ENCODE data around the gene CCDC13. TPM values are rescaled to one million over a fixed set of nuclear protein-coding genes. Genes with fewer than 3 reads are reported as not detected.

CCDC13 gene
- total and polyA plus RNA-seq, 2 of the 13 experiments (the other 11 are each of a cell fraction or from before 2014, with no cell fraction given), result 0.22 to 0.51 TPM

- peaks cover under 1% of the 10 kb centered on the region for H3K79me2 ChIP-seq (ENCODE audit: insufficient read depth, low read length)
- in situ Hi-C loops (cut with HindIII; ENCODE audit: extremely low pct_ligation_motif_present, low pct_unique_long_range_greater_than_20kb), result loop anchor here (5.0 kb wide), 2 partner anchors 57 to 97 kb away; partner anchors contain the start of gene CYP8B1
- H3K27ac ChIP-seq (ENCODE audit: extremely low read length, insufficient read depth, low read length), result no peak overlapping the region
- no peaks in the 10 kb centered on the region for H4K20me1 ChIP-seq (ENCODE audit: insufficient read depth, low read length)
- H3K36me3 ChIP-seq (replicated peaks in 1 of 2; ENCODE audit: control insufficient read depth in 1 of 2, insufficient read depth in 2 of 2, low read length in 2 of 2), result peaks cover 6 to 14% of the 10 kb centered on the region in 2 experiments; a peak in 4 of 5 replicates
- DNase-seq (ENCODE audit: low spot score) (no peak), ATAC-seq (peak; percentile 17; the same call in 1 of the 3 replicates), FAIRE-seq (no peak)
- no peak overlapping the region for H3K4me3 ChIP-seq (replicated peaks in 1 of 3; ENCODE audit: insufficient read depth in 1 of 3, low read depth in 2 of 3, low read length in 3 of 3)
- H3K27me3 ChIP-seq (ENCODE audit: control insufficient read depth in 1 of 2, insufficient read depth in 2 of 2, low read length in 2 of 2), result no peaks in the 10 kb centered on the region
- no peak overlapping the region for H3K9ac ChIP-seq (ENCODE audit: insufficient read depth, low read depth, low read length)
- no peak overlapping the region for H2AFZ ChIP-seq (ENCODE audit: low read length)
- no TSS peak for BruUV-seq (replicated peaks)
- H3K4me1 ChIP-seq (ENCODE audit: insufficient read depth, low read length), result peaks cover 16% of the 10 kb centered on the region
- POLR2A ChIA-PET, result interaction anchor here (1.4 to 2.0 kb wide), 3 partner anchors 25 to 97 kb away, joined by 5 to 9 read pairs (median 8); partner anchors contain the start of gene HIGD1A
- no peak overlapping the region for H3K4me2 ChIP-seq (ENCODE audit: low read depth, low read length)
- CTCF ChIA-PET (ENCODE audit: low intra/inter-chr PET ratio, low total read pairs), result interaction anchor here (1.1 to 4.0 kb wide), 5 partner anchors 36 to 101 kb away, joined by 3 to 76 read pairs (median 11); no protein-coding TSS in a partner anchor
- intact Hi-C loops (cut with micrococcal nuclease; ENCODE audit: unreplicated experiment), result loop anchor here (1.0 to 2.0 kb wide), 2 partner anchors 100 to 105 kb away; no protein-coding TSS in a partner anchor
- no peaks in the 10 kb centered on the region for H3K9me3 ChIP-seq (ENCODE audit: low read length)
- TF ChIP-seq FOXJ3 (CRISPR knock-in tag; IDR thresholded peaks at IDR 0.05; ENCODE audit: borderline replicate concordance) (no peak), ZZZ3 (CRISPR knock-in tag; IDR thresholded peaks at IDR 0.05; ENCODE audit: borderline replicate concordance) (no peak), ZNF501 (CRISPR knock-in tag; IDR thresholded peaks at IDR 0.05) (no peak), CENPX (CRISPR knock-in tag; IDR thresholded peaks at IDR 0.05) (no peak), JARID2 (CRISPR knock-in tag; IDR thresholded peaks at IDR 0.05; ENCODE audit: insufficient replicate concordance) (no peak), ZNF562 (CRISPR knock-in tag; IDR thresholded peaks at IDR 0.05; ENCODE audit: borderline replicate concordance) (no peak)
- TF ChIP-seq, protein P1, sequence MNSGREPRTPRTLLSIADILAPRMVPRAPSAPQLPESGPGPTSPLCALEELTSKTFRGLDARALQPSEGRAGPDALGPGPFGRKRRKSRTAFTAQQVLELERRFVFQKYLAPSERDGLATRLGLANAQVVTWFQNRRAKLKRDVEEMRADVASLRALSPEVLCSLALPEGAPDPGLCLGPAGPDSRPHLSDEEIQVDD (CRISPR knock-in tag; IDR thresholded peaks at IDR 0.05; ENCODE audit: borderline replicate concordance), result no peak
- TF ChIP-seq, protein P2, sequence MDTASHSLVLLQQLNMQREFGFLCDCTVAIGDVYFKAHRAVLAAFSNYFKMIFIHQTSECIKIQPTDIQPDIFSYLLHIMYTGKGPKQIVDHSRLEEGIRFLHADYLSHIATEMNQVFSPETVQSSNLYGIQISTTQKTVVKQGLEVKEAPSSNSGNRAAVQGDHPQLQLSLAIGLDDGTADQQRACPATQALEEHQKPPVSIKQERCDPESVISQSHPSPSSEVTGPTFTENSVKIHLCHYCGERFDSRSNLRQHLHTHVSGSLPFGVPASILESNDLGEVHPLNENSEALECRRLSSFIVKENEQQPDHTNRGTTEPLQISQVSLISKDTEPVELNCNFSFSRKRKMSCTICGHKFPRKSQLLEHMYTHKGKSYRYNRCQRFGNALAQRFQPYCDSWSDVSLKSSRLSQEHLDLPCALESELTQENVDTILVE (CRISPR knock-in tag; IDR thresholded peaks at IDR 0.05), result no peak
- WGBS (ENCODE audit: low lambda C conversion rate), result 84% methylated on average over 3 of the region's 3 CpGs
Measured at GRCh38 chr3:42780398-42780797, 7.3 kb upstream of the CCDC13 start.

Measured in HepG2 (cell line).